Lower lobe of right lung (tissue), 2 donors: ENCODE results near the gene TMEM132A. TPM values are rescaled to one million over a fixed set of nuclear protein-coding genes. Genes with fewer than 3 reads are reported as not detected.
A peak's percentile ranks its signal among the peaks of the same experiment; 100 is the strongest.

Experiments used
- ATAC-seq, 2 donors: fragments of 200-7000 bp; cut with Tn5 transposase; one replicate each; pipeline ENCODE4 v1.9.1; 2020 to 2022; ENCODE audit warnings: mild to moderate bottlenecking in 2 of 2, moderate library complexity in 2 of 2
- DNase-seq: peaks from one replicate; pipeline ENCODE4 v3.0.0-alpha.2; 2020
- H3K27ac ChIP-seq: fragments of 200-600 bp; one replicate; pipeline ENCODE4 v1.8.0; 2022
- H3K27me3 ChIP-seq: fragments of 200-600 bp; one replicate; pipeline ENCODE4 v1.8.0; 2022; ENCODE audit warnings: low read depth
- H3K36me3 ChIP-seq: fragments of 200-600 bp; one replicate; pipeline ENCODE4 v1.8.0; 2022; ENCODE audit warnings: mild to moderate bottlenecking
- H3K4me1 ChIP-seq: fragments of 200-600 bp; one replicate; pipeline ENCODE4 v1.8.0; 2022
- H3K4me3 ChIP-seq: fragments of 200-600 bp; one replicate; pipeline ENCODE4 v1.8.0; 2022; ENCODE audit warnings: mild to moderate bottlenecking
- H3K9me3 ChIP-seq: fragments of 200-600 bp; one replicate; pipeline ENCODE4 v1.8.0; 2022
- CTCF ChIP-seq: fragments of 200-600 bp; IDR thresholded peaks from one replicate; pipeline ENCODE4 v1.8.0; 2022; ENCODE audit warnings: antibody characterized with exemption, mild to moderate bottlenecking
- intact Hi-C: fragments of 100-400 bp; cut with DNase I; formaldehyde crosslinking; loops from one replicate; pipeline ENCODE4 v1.11.0; 2022
- total RNA-seq: library from RNA; stranded (reverse); fragmentation: NEBNext Ultra II Directional; extraction: Animal tissue kit (Norgen Biotek cat#: 25700); gene quantifications from one replicate; pipeline ENCODE4 v1.2.1, GENCODE V29; 2021
- donor health status: DM: no; HTN: yes; CAD: no; lungs with severe emphysema.

Gene TMEM132A
- total RNA-seq, 1 donor from 2014 or later: 13.9 TPM

- TF ChIP-seq CTCF: no peak
- no peaks in the 10 kb centered on the region for H3K36me3 ChIP-seq
- no peak overlapping the region for H3K4me3 ChIP-seq
- H3K9me3 ChIP-seq: no peaks in the 10 kb centered on the region
- ATAC-seq (no peak), DNase-seq (no peak)
- H3K27ac ChIP-seq: no peak overlapping the region
- H3K4me1 ChIP-seq: no peaks in the 10 kb centered on the region
- H3K27me3 ChIP-seq: peaks cover under 1% of the 10 kb centered on the region
- intact Hi-C loops: no loop called here
Observed at GRCh38 chr11:60985501-60985900, 61.2 kb downstream of the TMEM132A start.

- no peak overlapping the region for H3K4me3 ChIP-seq
- peak; percentile 81 for DNase-seq
- no peak for TF ChIP-seq CTCF
- H3K27me3 ChIP-seq: peaks cover 3% of the 10 kb centered on the region
- no peaks in the 10 kb centered on the region for H3K36me3 ChIP-seq
- no peaks in the 10 kb centered on the region for H3K9me3 ChIP-seq
- intact Hi-C loops: no loop called here
- no peak overlapping the region for H3K27ac ChIP-seq
- ATAC-seq: peak; percentile 77 to 84
- H3K4me1 ChIP-seq: no peaks in the 10 kb centered on the region
Observed at GRCh38 chr11:60985991-60986915, 62.0 kb downstream of the TMEM132A start.

Other genes with a start within 250 kb of the TMEM132A start
- gene MS4A8, start 224.8 kb upstream of the TMEM132A start, total RNA-seq: 33.5 TPM
- not detected for gene MS4A18, start 199.7 kb upstream of the TMEM132A start, total RNA-seq
- gene MS4A15, start 167.6 kb upstream of the TMEM132A start, total RNA-seq: 113 TPM
- gene MS4A10, start 139.1 kb upstream of the TMEM132A start, total RNA-seq: not detected
- 12.6 TPM for gene CCDC86, start 82.3 kb upstream of the TMEM132A start, total RNA-seq
- gene PTGDR2, start 68.5 kb upstream of the TMEM132A start, total RNA-seq: 0.86 TPM
- gene ZP1, start 56.9 kb upstream of the TMEM132A start, total RNA-seq: not detected
- 58.1 TPM for gene PRPF19, start 17.9 kb upstream of the TMEM132A start, total RNA-seq
- gene TMEM109, start 10.3 kb upstream of the TMEM132A start, total RNA-seq: 142 TPM
- gene SLC15A3, start 27.7 kb downstream of the TMEM132A start, total RNA-seq: 199 TPM
- 6.1 TPM for gene CD6, start 47.2 kb downstream of the TMEM132A start, total RNA-seq
- gene CD5, start 178.0 kb downstream of the TMEM132A start, total RNA-seq: 3.5 TPM
- gene VPS37C, start 237.0 kb downstream of the TMEM132A start, total RNA-seq: 39.7 TPM